ENCODE measurements around the gene FLAD1. TPM values are rescaled to one million over a fixed set of nuclear protein-coding genes. Genes with fewer than 3 reads are reported as not detected.

Gene FLAD1

GRCh38 chr1:155040358-155041093 lies 57.4 kb downstream of the FLAD1 start:
- Histone ChIP-seq H3K18ac (ENCODE audit: low read length) (no peak overlapping the region), H2AK5ac (ENCODE audit: low read length) (no peak overlapping the region), H4K8ac (ENCODE audit: low read depth, low read length) (no peak overlapping the region), H2BK5ac (ENCODE audit: low read length) (no peak overlapping the region), H3K4me1 (ENCODE audit: control insufficient read depth, low read depth, low read length) (peaks cover 2% of the 10 kb centered on the region), H3K4me2 (ENCODE audit: low read length) (no peak overlapping the region), H3K27ac (ENCODE audit: low read depth, low read length) (no peak overlapping the region), H4K5ac (ENCODE audit: low read length) (no peak overlapping the region), H3K4ac (ENCODE audit: low read depth, low read length) (no peak overlapping the region), H2BK120ac (ENCODE audit: low read depth, low read length) (no peak overlapping the region), H2BK15ac (replicated peaks; ENCODE audit: low read depth) (no peak overlapping the region), H3K23ac (ENCODE audit: low read length) (no peak overlapping the region), H3K79me2 (ENCODE audit: control insufficient read depth, insufficient read depth, low read length) (no peaks in the 10 kb centered on the region), H3K36me3 (ENCODE audit: control insufficient read depth, insufficient read depth, low read length) (no peaks in the 10 kb centered on the region), H3K79me1 (ENCODE audit: low read length) (no peaks in the 10 kb centered on the region), H3K9ac (ENCODE audit: low read length) (no peak overlapping the region), H3K27me3 (ENCODE audit: insufficient read depth, low read length, poor library complexity) (no peaks in the 10 kb centered on the region), H3K4me3 (ENCODE audit: low read length) (no peak overlapping the region), H3K56ac (ENCODE audit: low read length) (no peak overlapping the region)
- no peak for DNase-seq
- whole genome bisulfite sequencing (ENCODE audit: extremely low coverage, insufficient coverage, low lambda C conversion rate): no CpG with 5 or more reads among the region's 14 CpGs

Small RNAs within 50 kb of the gene (small RNA-seq; reads per million reads assigned to genes)
- gene MIR4258 (ENCODE audit: insufficient read depth) (not detected), gene RF00017 (ENCODE audit: insufficient read depth) (not detected)
